CD14-positive monocyte (primary cell): ENCODE results near the gene YIPF3. TPM values are rescaled to one million over a fixed set of nuclear protein-coding genes. Genes with fewer than 3 reads are reported as not detected.
A peak's percentile ranks its signal among the peaks of the same experiment; 100 is the strongest.

Experiments used
- DNase-seq, 3 donors: peaks; one replicate each; pipeline ENCODE4 v3.0.0-alpha.2; 2011 to 2022
- H2AFZ ChIP-seq: 2 replicates; pipeline ENCODE4 v1.6.0; 2012; ENCODE audit warnings: mild to moderate bottlenecking, low read depth, low read length, inconsistent platforms; ENCODE audit not compliant: insufficient read depth, poor library complexity, severe bottlenecking
- H3K27ac ChIP-seq, 2 donors: 1 replicate in 1 of 2; 2 replicates in 1 of 2; pipeline ENCODE4 v1.5.1; 2012 to 2013; ENCODE audit warnings: low read length in 2 of 2, control low read depth in 1 of 2, inconsistent platforms in 1 of 2, low read depth in 1 of 2, mild to moderate bottlenecking in 1 of 2
- H3K27me3 ChIP-seq, 2 donors: one replicate each; pipeline versions ENCODE4 v1.6.0 to v1.6.1; 2011 to 2013; ENCODE audit warnings: low read length in 2 of 2; ENCODE audit not compliant: control insufficient read depth in 2 of 2, insufficient read depth in 2 of 2
- H3K36me3 ChIP-seq, 2 donors: replicated peaks in 1 of 2; 1 replicate in 1 of 2; 2 replicates in 1 of 2; pipeline versions ENCODE4 v1.5.1 to v1.6.1; 2012 to 2013; ENCODE audit warnings: low read length in 2 of 2, control low read depth in 1 of 2, inconsistent platforms in 1 of 2, mild to moderate bottlenecking in 1 of 2; ENCODE audit not compliant: insufficient read depth in 2 of 2, control insufficient read depth in 1 of 2
- H3K4me1 ChIP-seq, 2 donors: 1 replicate in 1 of 2; 2 replicates in 1 of 2; pipeline versions ENCODE4 v1.5.1 to v1.6.1; 2012 to 2013; ENCODE audit warnings: low read length in 2 of 2, control low read depth in 1 of 2, inconsistent platforms in 1 of 2, mild to moderate bottlenecking in 1 of 2, moderate library complexity in 1 of 2; ENCODE audit not compliant: insufficient read depth in 2 of 2, control insufficient read depth in 1 of 2
- H3K4me2 ChIP-seq: replicated peaks from 2 replicates; pipeline ENCODE3; 2012; ENCODE audit warnings: low read length, moderate library complexity, mild to moderate bottlenecking; ENCODE audit not compliant: poor library complexity, severe bottlenecking; ENCODE audit errors: extremely low read depth
- H3K4me3 ChIP-seq, 3 experiments: fragments of 200-600 bp in 1 of 3; sonication (generic) in 1 of 3; replicated peaks in 1 of 3; 1 replicate in 2 of 3; 2 replicates in 1 of 3; pipeline ENCODE4 v1.5.1; 2011 to 2013; ENCODE audit warnings: low read length in 3 of 3, mild to moderate bottlenecking in 3 of 3, control low read depth in 2 of 3, low read depth in 2 of 3, inconsistent platforms in 1 of 3, moderate library complexity in 1 of 3
- H3K79me2 ChIP-seq: 2 replicates; pipeline ENCODE4 v1.6.0; 2012; ENCODE audit warnings: mild to moderate bottlenecking, control low read depth, inconsistent platforms, low read length, moderate library complexity; ENCODE audit not compliant: insufficient read depth
- H3K9ac ChIP-seq: 2 replicates; pipeline ENCODE4 v1.6.0; 2017; ENCODE audit warnings: low read length, mild to moderate bottlenecking; ENCODE audit not compliant: insufficient read depth, poor library complexity, severe bottlenecking
- H3K9me3 ChIP-seq, 2 donors: replicated peaks in 1 of 2; 1 replicate in 1 of 2; 2 replicates in 1 of 2; pipeline versions ENCODE4 v1.5.1 to v1.6.1; 2012 to 2013; ENCODE audit warnings: low read length in 2 of 2, control low read depth in 1 of 2; ENCODE audit not compliant: control insufficient read depth in 1 of 2, insufficient read depth in 1 of 2
- H4K20me1 ChIP-seq: 2 replicates; pipeline ENCODE4 v1.6.0; 2012; ENCODE audit warnings: mild to moderate bottlenecking, low read length, control low read depth, moderate library complexity; ENCODE audit not compliant: insufficient read depth
- H3K27ac Mint-ChIP-seq, 7 donors: one replicate each; pipeline ENCODE4 v1.8.0; 2020; ENCODE audit warnings: mild to moderate bottlenecking in 7 of 7, mixed read lengths in 7 of 7, moderate library complexity in 6 of 7, inconsistent platforms in 2 of 7
- H3K27me3 Mint-ChIP-seq, 3 donors: one replicate each; pipeline ENCODE4 v1.8.0; 2021 to 2022; ENCODE audit warnings: low read depth in 3 of 3, mild to moderate bottlenecking in 3 of 3, mixed read lengths in 3 of 3, moderate library complexity in 3 of 3, inconsistent platforms in 1 of 3
- H3K36me3 Mint-ChIP-seq, 2 donors: one replicate each; pipeline ENCODE4 v1.8.0; 2020; ENCODE audit warnings: mixed read lengths in 2 of 2, inconsistent platforms in 1 of 2, mild to moderate bottlenecking in 1 of 2
- H3K4me1 Mint-ChIP-seq: one replicate; pipeline ENCODE4 v1.8.0; 2020; ENCODE audit warnings: mild to moderate bottlenecking, mixed read lengths
- H3K4me3 Mint-ChIP-seq, 2 donors: one replicate each; pipeline ENCODE4 v1.8.0; 2020; ENCODE audit warnings: mild to moderate bottlenecking in 2 of 2, mixed read lengths in 2 of 2, moderate library complexity in 1 of 2
- H3K9me3 Mint-ChIP-seq, 7 donors: one replicate each; pipeline ENCODE4 v1.8.0; 2020 to 2022; ENCODE audit warnings: mixed read lengths in 7 of 7, mild to moderate bottlenecking in 6 of 7, moderate library complexity in 6 of 7, inconsistent platforms in 2 of 7
- WGBS: methylation state at CpG from one replicate; pipeline ENCODE4 v1.1.5; 2013; ENCODE audit warnings: missing lambda C conversion rate; ENCODE audit not compliant: insufficient coverage; 5-methylcytosine and 5-hydroxymethylcytosine counted together
- intact Hi-C, 2 donors: fragments of 100-400 bp; cut with micrococcal nuclease; formaldehyde crosslinking; loops; one replicate each; pipeline versions ENCODE4 v1.15.0 to v1.15.1; 2023
- polyA plus RNA-seq, 3 donors: library from polyadenylated mRNA; depleted of rRNA in 1 of 3; unstranded in 2 of 3; stranded (reverse) in 1 of 3; fragments of 300-500 nt in 2 of 3; fragments of >200 nt in 1 of 3; fragmentation: Illumina TruSeq in 2 of 3; gene quantifications; 1 replicate in 2 of 3; 2 replicates in 1 of 3; pipeline ENCODE4 v1.2.3, GENCODE V29; 2012 to 2021
- TF ChIP-seq, protein P1 (sequence below): fragments of 200-600 bp; IDR thresholded peaks from one replicate; pipeline ENCODE4 v1.8.0; 2022; ENCODE audit warnings: antibody characterized with exemption, mild to moderate bottlenecking

The YIPF3 gene
- polyA plus RNA-seq, 3 donors: 112 to 126 (median 123) TPM

DNA sequence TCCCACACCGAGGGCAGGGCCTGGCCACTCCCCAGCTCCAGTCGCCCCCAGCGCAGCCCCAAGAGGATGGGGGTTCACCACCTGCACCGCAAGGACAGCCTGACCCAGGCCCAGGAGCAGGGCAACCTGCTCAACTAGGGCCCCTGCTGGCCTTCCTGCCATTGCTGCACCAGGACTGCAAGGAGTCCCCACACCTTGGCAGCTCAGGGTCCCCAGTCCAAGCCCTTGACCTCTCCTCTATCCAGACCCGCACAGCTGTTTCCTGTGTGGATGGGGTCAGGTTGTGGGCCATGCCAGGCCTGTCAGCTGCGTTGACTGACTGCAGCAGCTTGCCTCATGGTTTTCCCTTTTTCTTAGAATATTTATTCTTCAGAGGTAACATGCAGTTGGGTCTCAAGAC, 11.0 kb downstream of the YIPF3 start:
- Histone ChIP-seq H3K4me1 (peaks cover 18 to 24% of the 10 kb centered on the region in 2 donors), H3K27me3 (peaks cover 11 to 27% of the 10 kb centered on the region in 2 donors), H3K9me3 (peaks cover 0 to 3% of the 10 kb centered on the region in 2 donors), H3K27ac (peak overlapping the region in 1 of 2 donors; percentile 34), H3K4me2 (no peak overlapping the region), H3K9ac (no peak overlapping the region), H3K79me2 (no peaks in the 10 kb centered on the region), H4K20me1 (peaks cover 9% of the 10 kb centered on the region), H2AFZ (no peak overlapping the region), H3K4me3 (no peak overlapping the region), H3K36me3 (peaks cover 45 to 57% of the 10 kb centered on the region in 2 donors)
- Mint-ChIP-seq H3K9me3 (peaks cover 0 to 16% (median 0%) of the 10 kb centered on the region in 7 donors), H3K4me1 (peaks cover 19% of the 10 kb centered on the region), H3K27ac (no peak overlapping the region), H3K4me3 (no peak overlapping the region), H3K27me3 (peaks cover 22 to 36% (median 25%) of the 10 kb centered on the region in 3 donors), H3K36me3 (peaks cover 54 to 60% of the 10 kb centered on the region in 2 donors)
- WGBS: 90% methylated on average over 4 of the region's 6 CpGs
- DNase-seq: no peak
- intact Hi-C loops: loop anchor here (1.0 to 10.0 kb wide), 5 partner anchors 51 to 243 kb away; partner anchors contain the start of gene DLK2 (in 1 of the 2)
- TF ChIP-seq, protein P1, sequence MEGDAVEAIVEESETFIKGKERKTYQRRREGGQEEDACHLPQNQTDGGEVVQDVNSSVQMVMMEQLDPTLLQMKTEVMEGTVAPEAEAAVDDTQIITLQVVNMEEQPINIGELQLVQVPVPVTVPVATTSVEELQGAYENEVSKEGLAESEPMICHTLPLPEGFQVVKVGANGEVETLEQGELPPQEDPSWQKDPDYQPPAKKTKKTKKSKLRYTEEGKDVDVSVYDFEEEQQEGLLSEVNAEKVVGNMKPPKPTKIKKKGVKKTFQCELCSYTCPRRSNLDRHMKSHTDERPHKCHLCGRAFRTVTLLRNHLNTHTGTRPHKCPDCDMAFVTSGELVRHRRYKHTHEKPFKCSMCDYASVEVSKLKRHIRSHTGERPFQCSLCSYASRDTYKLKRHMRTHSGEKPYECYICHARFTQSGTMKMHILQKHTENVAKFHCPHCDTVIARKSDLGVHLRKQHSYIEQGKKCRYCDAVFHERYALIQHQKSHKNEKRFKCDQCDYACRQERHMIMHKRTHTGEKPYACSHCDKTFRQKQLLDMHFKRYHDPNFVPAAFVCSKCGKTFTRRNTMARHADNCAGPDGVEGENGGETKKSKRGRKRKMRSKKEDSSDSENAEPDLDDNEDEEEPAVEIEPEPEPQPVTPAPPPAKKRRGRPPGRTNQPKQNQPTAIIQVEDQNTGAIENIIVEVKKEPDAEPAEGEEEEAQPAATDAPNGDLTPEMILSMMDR: no peak

DNA sequence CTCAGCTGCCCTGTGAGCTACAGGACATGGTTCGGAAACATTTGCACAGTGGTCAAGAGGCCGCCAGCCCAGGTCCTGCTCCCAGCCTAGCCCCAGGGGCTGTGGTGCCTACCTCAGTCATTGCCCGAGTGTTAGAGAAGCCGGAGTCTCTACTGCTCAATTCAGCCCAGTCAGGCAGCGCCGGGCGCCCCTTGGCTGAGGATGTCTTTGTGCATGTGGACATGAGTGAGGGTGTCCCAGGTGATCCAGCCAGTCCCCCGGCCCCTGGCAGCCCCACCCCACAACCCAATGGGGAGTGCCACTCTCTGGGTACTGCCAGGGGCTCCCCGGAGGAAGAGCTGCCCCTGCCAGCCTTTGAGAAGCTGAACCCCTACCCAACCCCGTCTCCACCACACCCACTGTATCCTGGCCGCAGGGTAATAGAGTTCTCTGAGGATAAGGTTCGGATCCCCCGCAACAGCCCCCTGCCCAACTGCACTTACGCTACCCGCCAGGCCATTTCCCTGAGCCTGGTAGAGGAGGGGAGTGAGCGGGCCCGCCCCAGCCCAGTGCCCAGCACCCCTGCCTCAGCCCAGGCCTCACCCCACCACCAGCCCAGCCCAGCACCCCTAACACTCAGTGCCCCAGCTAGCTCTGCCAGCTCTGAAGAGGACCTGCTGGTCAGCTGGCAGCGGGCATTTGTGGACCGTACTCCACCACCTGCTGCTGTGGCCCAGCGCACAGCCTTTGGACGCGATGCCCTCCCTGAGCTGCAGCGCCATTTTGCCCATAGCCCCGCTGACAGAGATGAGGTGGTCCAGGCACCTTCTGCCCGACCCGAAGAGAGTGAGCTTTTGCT, 11.8 kb downstream of the YIPF3 start:
- Histone ChIP-seq H3K4me3 (no peak overlapping the region), H3K36me3 (peaks cover 52 to 64% of the 10 kb centered on the region in 2 donors), H3K79me2 (no peaks in the 10 kb centered on the region), H4K20me1 (peaks cover 5% of the 10 kb centered on the region), H3K27ac (no peak overlapping the region), H2AFZ (no peak overlapping the region), H3K4me2 (no peak overlapping the region), H3K9me3 (peaks cover 0 to 3% of the 10 kb centered on the region in 2 donors), H3K9ac (no peak overlapping the region), H3K4me1 (peaks cover 13 to 18% of the 10 kb centered on the region in 2 donors), H3K27me3 (peaks cover 11 to 27% of the 10 kb centered on the region in 2 donors)
- peaks cover 0 to 16% (median 0%) of the 10 kb centered on the region in 7 donors for H3K9me3 Mint-ChIP-seq
- intact Hi-C loops: loop anchor here in 1 of 2 donors (5.0 to 10.0 kb wide), 2 partner anchors 150 to 243 kb away; no protein-coding TSS in a partner anchor
- no peak for DNase-seq
- no peak overlapping the region for H3K4me3 Mint-ChIP-seq
- peak overlapping the region in 1 of 7 donors; percentile 18 for H3K27ac Mint-ChIP-seq
- peaks cover 21 to 28% (median 22%) of the 10 kb centered on the region in 3 donors for H3K27me3 Mint-ChIP-seq
- H3K4me1 Mint-ChIP-seq: peaks cover 16% of the 10 kb centered on the region
- peaks cover 61 to 67% of the 10 kb centered on the region in 2 donors for H3K36me3 Mint-ChIP-seq
- WGBS: 99% methylated on average over 11 of the region's 26 CpGs
- TF ChIP-seq, protein P1: no peak
